Astrocyte (in vitro differentiated cells and primary cell): ENCODE measurements around the gene NDST3.

Experiments used
- CTCF ChIP-seq: IDR thresholded peaks from 2 replicates; pipeline ENCODE4 v1.5.1; 2011; ENCODE audit warnings: low read depth, mild to moderate bottlenecking, inconsistent platforms, low read length, moderate library complexity; ENCODE audit not compliant: insufficient read depth
- EZH2 ChIP-seq: IDR thresholded peaks from 2 replicates; pipeline ENCODE4 v1.6.1; 2012; ENCODE audit warnings: mild to moderate bottlenecking, low read length, inconsistent platforms; ENCODE audit not compliant: insufficient read depth

DNA sequence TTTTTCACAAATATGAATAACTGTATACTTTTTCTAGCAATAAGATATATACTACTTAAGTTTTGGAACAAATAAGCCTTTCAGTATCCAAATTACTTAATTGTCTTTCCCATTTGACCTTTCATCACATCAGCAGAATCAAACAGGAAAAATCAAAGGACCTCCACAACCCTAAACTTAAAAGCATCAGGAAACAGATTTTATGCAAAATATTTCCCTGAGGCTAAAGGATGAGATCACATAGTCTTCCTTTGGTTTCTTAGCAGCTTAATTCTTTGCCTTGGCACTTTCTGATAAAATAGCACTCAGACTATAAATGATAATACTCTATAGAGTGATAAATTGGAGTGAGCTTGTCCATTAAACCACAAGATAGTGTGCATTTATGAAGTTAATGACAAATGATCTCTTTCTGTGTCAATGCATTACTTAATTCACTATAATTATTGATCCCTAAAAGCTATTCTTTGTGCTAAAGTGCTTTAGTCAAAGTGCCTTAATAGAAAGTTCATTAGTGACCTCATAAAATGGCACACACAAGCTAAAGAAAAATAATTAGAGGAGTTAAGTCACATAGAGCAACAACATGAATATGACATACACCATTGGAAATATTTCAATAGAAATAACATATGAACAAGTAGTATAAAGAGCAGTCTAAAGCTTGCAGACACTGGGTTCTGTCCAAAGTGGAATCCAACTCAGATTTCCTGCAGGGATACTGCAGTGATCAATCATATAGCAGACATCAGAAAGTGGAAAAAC is 15.7 kb upstream of the NDST3 start:
- TF ChIP-seq CTCF (no peak), EZH2 (no peak)
